Liver (tissue), 9 donors: Measurements from ENCODE around the gene CACNB1. TPM values are rescaled to one million over a fixed set of nuclear protein-coding genes. Genes with fewer than 3 reads are reported as not detected.

ENCODE experiments used
- DNase-seq: peaks from one replicate; pipeline ENCODE4 v3.0.0-alpha.2; 2017; ENCODE audit warnings: low spot score
- H3K27ac ChIP-seq, 2 donors: one replicate each; pipeline ENCODE4 v1.7.0; 2013; ENCODE audit warnings: inconsistent platforms in 2 of 2, low read length in 2 of 2, control low read depth in 1 of 2, low read depth in 1 of 2, mild to moderate bottlenecking in 1 of 2
- H3K27me3 ChIP-seq, 4 donors: one replicate each; pipeline versions ENCODE4 v1.6.1 to v1.7.0; 2013; ENCODE audit warnings: low read length in 3 of 4, inconsistent platforms in 1 of 4, mild to moderate bottlenecking in 1 of 4, moderate library complexity in 1 of 4; ENCODE audit not compliant: control insufficient read depth in 4 of 4, insufficient read depth in 4 of 4
- H3K36me3 ChIP-seq, 4 donors: one replicate each; pipeline versions ENCODE4 v1.6.1 to v1.7.0; 2013; ENCODE audit warnings: low read length in 3 of 4, mild to moderate bottlenecking in 3 of 4, low read depth in 1 of 4, moderate library complexity in 1 of 4; ENCODE audit not compliant: control insufficient read depth in 4 of 4, insufficient read depth in 3 of 4
- H3K4me1 ChIP-seq, 4 donors: one replicate each; pipeline versions ENCODE4 v1.6.1 to v1.7.0; 2013; ENCODE audit warnings: low read length in 3 of 4, mild to moderate bottlenecking in 3 of 4, moderate library complexity in 1 of 4; ENCODE audit not compliant: control insufficient read depth in 4 of 4, insufficient read depth in 4 of 4
- H3K4me3 ChIP-seq, 3 donors: one replicate each; pipeline versions ENCODE4 v1.6.1 to v1.7.0; 2013; ENCODE audit warnings: low read length in 3 of 3, control low read depth in 1 of 3, low read depth in 1 of 3, mild to moderate bottlenecking in 1 of 3
- H3K9ac ChIP-seq, 2 donors: one replicate each; pipeline ENCODE4 v1.7.0; 2013; ENCODE audit warnings: low read length in 2 of 2, mild to moderate bottlenecking in 2 of 2, moderate library complexity in 2 of 2, control low read depth in 1 of 2, low read depth in 1 of 2
- H3K9me3 ChIP-seq, 4 donors: one replicate each; pipeline versions ENCODE4 v1.6.1 to v1.7.0; 2013; ENCODE audit warnings: low read length in 3 of 4; ENCODE audit not compliant: control insufficient read depth in 4 of 4
- ATF3 ChIP-seq: IDR thresholded peaks from 2 replicates; pipeline ENCODE4 v1.6.1; 2016; ENCODE audit warnings: antibody characterized with exemption
- CTCF ChIP-seq: fragments of 150-350 bp; IDR thresholded peaks from 2 replicates; pipeline ENCODE4 v1.5.1; 2017; ENCODE audit warnings: improper control_type of control experiment, low read depth, low read length; ENCODE audit not compliant: missing input control
- EGR1 ChIP-seq, 2 donors: IDR thresholded peaks; 2 replicates each; pipeline ENCODE4 v1.6.1; 2016 to 2018; ENCODE audit warnings: antibody characterized with exemption in 2 of 2, low read depth in 2 of 2
- FOXA1 ChIP-seq: IDR thresholded peaks from 2 replicates; pipeline ENCODE4 v1.6.1; 2016; ENCODE audit warnings: antibody characterized with exemption
- FOXA2 ChIP-seq: IDR thresholded peaks from 2 replicates; pipeline ENCODE4 v1.6.1; 2016; ENCODE audit warnings: antibody characterized with exemption
- GABPA ChIP-seq, 2 donors: IDR thresholded peaks in 1 of 2; conservative IDR thresholded peaks in 1 of 2; 2 replicates each; pipeline ENCODE4 v1.6.1; 2016; ENCODE audit warnings: antibody characterized with exemption in 2 of 2, mild to moderate bottlenecking in 1 of 2, moderate library complexity in 1 of 2
- HNF4A ChIP-seq, 2 donors: conservative IDR thresholded peaks; 2 replicates each; pipeline ENCODE4 v1.6.1; 2016; ENCODE audit warnings: antibody characterized with exemption in 2 of 2, mild to moderate bottlenecking in 2 of 2
- JUND ChIP-seq, 2 donors: IDR thresholded peaks; 2 replicates each; pipeline ENCODE4 v1.6.1; 2016; ENCODE audit warnings: antibody characterized with exemption in 2 of 2
- MAX ChIP-seq: IDR thresholded peaks from 2 replicates; pipeline ENCODE4 v1.6.1; 2016; ENCODE audit warnings: antibody characterized with exemption
- NR2F2 ChIP-seq: IDR thresholded peaks from 2 replicates; pipeline ENCODE4 v1.6.1; 2016; ENCODE audit warnings: antibody characterized with exemption
- RAD21 ChIP-seq, 2 donors: IDR thresholded peaks; 2 replicates each; pipeline ENCODE4 v1.6.1; 2016; ENCODE audit warnings: antibody characterized with exemption in 2 of 2, mild to moderate bottlenecking in 2 of 2
- REST ChIP-seq: IDR thresholded peaks from 2 replicates; pipeline ENCODE4 v1.6.1; 2016; ENCODE audit warnings: antibody characterized with exemption, mild to moderate bottlenecking
- RXRA ChIP-seq, 2 donors: IDR thresholded peaks; 2 replicates each; pipeline ENCODE4 v1.6.1; 2017 to 2018; ENCODE audit warnings: antibody characterized with exemption in 2 of 2, mild to moderate bottlenecking in 1 of 2
- SP1 ChIP-seq: IDR thresholded peaks from 2 replicates; pipeline ENCODE4 v1.6.1; 2018; ENCODE audit warnings: antibody characterized with exemption, mild to moderate bottlenecking
- TAF1 ChIP-seq: conservative IDR thresholded peaks from 2 replicates; pipeline ENCODE4 v1.6.1; 2016; ENCODE audit warnings: antibody characterized with exemption, mild to moderate bottlenecking
- YY1 ChIP-seq: IDR thresholded peaks from 2 replicates; pipeline ENCODE4 v1.6.1; 2016; ENCODE audit warnings: antibody characterized with exemption, mild to moderate bottlenecking
- ZBTB33 ChIP-seq: IDR thresholded peaks from 2 replicates; pipeline ENCODE4 v1.6.1; 2016; ENCODE audit warnings: antibody characterized with exemption
- WGBS: extraction: QIAGEN DNeasy Blood & Tissue Kit; methylation state at CpG from one replicate; pipeline ENCODE4 v1.1.7; 2013; 5-methylcytosine and 5-hydroxymethylcytosine counted together
- polyA plus RNA-seq, 2 donors: library from polyadenylated mRNA; stranded (reverse) in 1 of 2; unstranded in 1 of 2; fragments of 200-250 nt in 1 of 2; fragments of >200 nt in 1 of 2; fragmentation: Nextera tagmentation in 1 of 2; extraction: Ambion mirVana in 1 of 2; gene quantifications; one replicate each; pipeline versions ENCODE4 v1.2.1 to v1.2.3, GENCODE V29; 2013 to 2015
- total RNA-seq, 2 donors: library from RNA; depleted of rRNA; stranded (reverse); fragments of >200 nt; gene quantifications; one replicate each; pipeline ENCODE4 v1.2.3, GENCODE V29; 2014
- donor health status: healthy.
- donor health status: healthy.
- donor health status: healthy.
- donor health status: healthy.
- donor health status: healthy.

Gene CACNB1
- total and polyA plus RNA-seq, 4 donors, result 0.05 to 1.3 (median 0.26) TPM

GRCh38 chr17:39165178-39165840 lies 32.2 kb downstream of the CACNB1 start:
- no peak for DNase-seq
- 12% methylated on average over 51 of the region's 51 CpGs for WGBS
- Histone ChIP-seq H3K27me3 (peaks cover 0 to 3% (median 1%) of the 10 kb centered on the region in 4 donors), H3K9me3 (no peaks in the 10 kb centered on the region), H3K4me3 (peak overlapping the region in 2 of 3 donors; percentile 13 to 28), H3K36me3 (no peaks in the 10 kb centered on the region), H3K27ac (no peak overlapping the region), H3K9ac (no peak overlapping the region), H3K4me1 (peaks cover 5 to 9% (median 6%) of the 10 kb centered on the region in 4 donors)
- no peak for TF ChIP-seq YY1
- TF ChIP-seq TAF1, result no peak
- TF ChIP-seq EGR1 (IDR thresholded peaks at IDR 0.05; ENCODE audit: low read depth in 2 of 2), result no peak
- TF ChIP-seq CTCF, result no peak
- no peak for TF ChIP-seq ATF3
- no peak for TF ChIP-seq NR2F2
- TF ChIP-seq ZBTB33, result no peak
- TF ChIP-seq GABPA (IDR thresholded peaks at IDR 0.05 in 1 of 2, conservative IDR thresholded peaks at IDR 0.05 in 1 of 2), result no peak
- TF ChIP-seq RAD21 (IDR thresholded peaks at IDR 0.05), result no peak
- TF ChIP-seq JUND (IDR thresholded peaks at IDR 0.05), result no peak
- TF ChIP-seq HNF4A (conservative IDR thresholded peaks at IDR 0.05), result no peak
- TF ChIP-seq RXRA (IDR thresholded peaks at IDR 0.05), result no peak
- no peak for TF ChIP-seq FOXA1
- no peak for TF ChIP-seq REST
- TF ChIP-seq MAX, result no peak
- no peak for TF ChIP-seq SP1
- no peak for TF ChIP-seq FOXA2
